Psoas muscle (tissue), 8 donors: ENCODE results near the gene SH3RF2. TPM values are rescaled to one million over a fixed set of nuclear protein-coding genes. Genes with fewer than 3 reads are reported as not detected.

Experiments
- ATAC-seq, 4 donors: fragments of 200-7000 bp; cut with Tn5 transposase; one replicate each; pipeline ENCODE4 v1.9.1; 2020; ENCODE audit warnings: moderate library complexity in 3 of 4, mild to moderate bottlenecking in 2 of 4
- DNase-seq, 2 donors: peaks; one replicate each; pipeline ENCODE4 v3.0.0-alpha.2; 2020
- H3K27ac ChIP-seq: fragments of 200-600 bp; one replicate; pipeline ENCODE4 v1.8.0; 2022
- H3K27me3 ChIP-seq, 3 donors: fragments of 200-600 bp in 1 of 3; one replicate each; pipeline versions ENCODE4 v1.6.1 to v1.8.0; 2013 to 2022; ENCODE audit warnings: low read length in 2 of 3, mild to moderate bottlenecking in 2 of 3, moderate library complexity in 1 of 3; ENCODE audit not compliant: insufficient read depth in 3 of 3
- H3K36me3 ChIP-seq, 2 donors: fragments of 200-600 bp in 1 of 2; one replicate each; pipeline versions ENCODE4 v1.6.1 to v1.8.0; 2013 to 2022; ENCODE audit warnings: low read depth in 1 of 2, mild to moderate bottlenecking in 1 of 2, moderate library complexity in 1 of 2; ENCODE audit not compliant: insufficient read depth in 1 of 2
- H3K4me1 ChIP-seq: fragments of 200-600 bp; one replicate; pipeline ENCODE4 v1.8.0; 2022
- H3K4me3 ChIP-seq: fragments of 200-600 bp; one replicate; pipeline ENCODE4 v1.8.0; 2022; ENCODE audit warnings: mild to moderate bottlenecking
- H3K9me3 ChIP-seq: fragments of 200-600 bp; one replicate; pipeline ENCODE4 v1.8.0; 2022
- WGBS, 3 donors: extraction: QIAGEN DNeasy Blood & Tissue Kit; methylation state at CpG; one replicate each; pipeline versions ENCODE4 v1.1.6 to v1.1.7; 2013; 5-methylcytosine and 5-hydroxymethylcytosine counted together
- intact Hi-C, 2 donors: fragments of 100-400 bp; cut with DNase I; formaldehyde crosslinking; loops; one replicate each; pipeline versions ENCODE4 v1.11.0 to v1.14.2; 2022
- polyA plus RNA-seq, 3 donors: library from polyadenylated mRNA; stranded (reverse); fragments of 200-250 nt; gene quantifications; one replicate each; pipeline ENCODE4 v1.2.3, GENCODE V29; 2013
- total RNA-seq, 4 donors: library from RNA; stranded (reverse); fragmentation: NEBNext Ultra II Directional in 2 of 4; extraction: Animal tissue kit (Norgen Biotek cat#: 25700) in 2 of 4; gene quantifications; one replicate each; pipeline versions ENCODE4 v1.2.1 to v1.2.4, GENCODE V29; 2021 to 2023
- TF ChIP-seq, protein P1 (sequence below): fragments of 200-600 bp; IDR thresholded peaks from one replicate; pipeline ENCODE4 v1.8.0; 2022; ENCODE audit warnings: antibody characterized with exemption
- donor health status: healthy with polysubstance abuse.
- donor health status: DM: no; HTN: no; CAD: no; lungs with moderate emphysema.
- donor health status: Bipolar disorder and iron deficiency.
- donor health status: healthy.
- donor health status: DM: yes; HTN: yes; CAD: no.
- donor health status: DM: no; HTN: no; CAD: no.
- donor health status: DM: no; HTN: no; CAD: no.
- donor health status: DM: yes; HTN: yes; CAD: no.

The SH3RF2 gene
- total and polyA plus RNA-seq, 7 donors: 1.1 to 64.1 (median 24.3) TPM

DNA sequence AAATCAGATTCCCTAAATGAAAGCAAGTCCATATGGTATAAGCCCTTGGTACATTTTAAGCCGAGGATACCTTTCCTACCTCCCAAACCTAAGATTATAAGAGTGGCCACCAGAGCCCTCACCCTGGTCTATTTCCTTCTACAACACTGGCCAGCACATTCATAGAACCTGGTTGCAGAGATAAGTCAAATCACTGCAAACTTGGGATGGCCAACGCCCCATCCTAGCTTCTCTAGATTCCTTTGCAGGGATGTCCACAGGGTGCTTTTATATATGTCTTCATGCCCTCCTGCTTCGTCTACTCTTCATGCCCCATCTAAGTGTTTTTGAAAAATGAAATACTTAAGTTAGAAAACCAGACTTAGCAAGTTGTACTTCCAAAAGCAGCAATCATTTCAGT is 41.8 kb downstream of the SH3RF2 start:
- no peak for DNase-seq
- no peaks in the 10 kb centered on the region for H3K36me3 ChIP-seq
- ATAC-seq: no peak
- intact Hi-C loops: no loop called here
- peak overlapping the region; percentile 39 for H3K27ac ChIP-seq
- TF ChIP-seq, protein P1, sequence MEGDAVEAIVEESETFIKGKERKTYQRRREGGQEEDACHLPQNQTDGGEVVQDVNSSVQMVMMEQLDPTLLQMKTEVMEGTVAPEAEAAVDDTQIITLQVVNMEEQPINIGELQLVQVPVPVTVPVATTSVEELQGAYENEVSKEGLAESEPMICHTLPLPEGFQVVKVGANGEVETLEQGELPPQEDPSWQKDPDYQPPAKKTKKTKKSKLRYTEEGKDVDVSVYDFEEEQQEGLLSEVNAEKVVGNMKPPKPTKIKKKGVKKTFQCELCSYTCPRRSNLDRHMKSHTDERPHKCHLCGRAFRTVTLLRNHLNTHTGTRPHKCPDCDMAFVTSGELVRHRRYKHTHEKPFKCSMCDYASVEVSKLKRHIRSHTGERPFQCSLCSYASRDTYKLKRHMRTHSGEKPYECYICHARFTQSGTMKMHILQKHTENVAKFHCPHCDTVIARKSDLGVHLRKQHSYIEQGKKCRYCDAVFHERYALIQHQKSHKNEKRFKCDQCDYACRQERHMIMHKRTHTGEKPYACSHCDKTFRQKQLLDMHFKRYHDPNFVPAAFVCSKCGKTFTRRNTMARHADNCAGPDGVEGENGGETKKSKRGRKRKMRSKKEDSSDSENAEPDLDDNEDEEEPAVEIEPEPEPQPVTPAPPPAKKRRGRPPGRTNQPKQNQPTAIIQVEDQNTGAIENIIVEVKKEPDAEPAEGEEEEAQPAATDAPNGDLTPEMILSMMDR: no peak
- no peak overlapping the region for H3K4me3 ChIP-seq
- H3K4me1 ChIP-seq: peaks cover 49% of the 10 kb centered on the region
- no peaks in the 10 kb centered on the region for H3K9me3 ChIP-seq
- 69 to 78% (median 71%) methylated on average over 3 of the region's 3 CpGs for WGBS, 3 donors
- H3K27me3 ChIP-seq: no peaks in the 10 kb centered on the region

DNA sequence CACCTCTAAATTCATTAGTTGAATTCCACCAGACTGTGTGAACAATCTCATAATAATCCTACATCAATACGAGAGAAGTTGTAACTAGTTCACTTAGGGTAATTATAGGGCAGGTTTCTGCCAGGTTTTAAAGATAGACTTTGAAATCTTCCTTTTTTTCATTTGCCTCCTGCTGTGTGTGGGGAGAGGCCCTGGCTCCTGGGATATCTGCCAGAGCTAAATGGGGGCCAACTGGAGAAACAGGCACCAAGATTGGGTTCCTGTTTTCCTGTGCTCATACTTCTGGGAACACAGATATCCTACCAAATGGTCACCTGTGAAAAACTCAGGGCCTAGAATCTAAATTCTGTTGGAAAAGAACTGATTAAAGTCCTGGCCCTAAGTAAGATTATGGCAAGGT is 42.3 kb downstream of the SH3RF2 start:
- TF ChIP-seq, protein P1: no peak
- intact Hi-C loops: no loop called here
- peak overlapping the region; percentile 39 for H3K27ac ChIP-seq
- ATAC-seq: no peak
- H3K4me3 ChIP-seq: no peak overlapping the region
- whole genome bisulfite sequencing, 3 donors: 9 to 57% (median 13%) methylated on average over 1 of the region's 1 CpG
- H3K9me3 ChIP-seq: no peaks in the 10 kb centered on the region
- peaks cover 49% of the 10 kb centered on the region for H3K4me1 ChIP-seq
- DNase-seq: no peak
- no peaks in the 10 kb centered on the region for H3K36me3 ChIP-seq
- no peaks in the 10 kb centered on the region for H3K27me3 ChIP-seq

DNA sequence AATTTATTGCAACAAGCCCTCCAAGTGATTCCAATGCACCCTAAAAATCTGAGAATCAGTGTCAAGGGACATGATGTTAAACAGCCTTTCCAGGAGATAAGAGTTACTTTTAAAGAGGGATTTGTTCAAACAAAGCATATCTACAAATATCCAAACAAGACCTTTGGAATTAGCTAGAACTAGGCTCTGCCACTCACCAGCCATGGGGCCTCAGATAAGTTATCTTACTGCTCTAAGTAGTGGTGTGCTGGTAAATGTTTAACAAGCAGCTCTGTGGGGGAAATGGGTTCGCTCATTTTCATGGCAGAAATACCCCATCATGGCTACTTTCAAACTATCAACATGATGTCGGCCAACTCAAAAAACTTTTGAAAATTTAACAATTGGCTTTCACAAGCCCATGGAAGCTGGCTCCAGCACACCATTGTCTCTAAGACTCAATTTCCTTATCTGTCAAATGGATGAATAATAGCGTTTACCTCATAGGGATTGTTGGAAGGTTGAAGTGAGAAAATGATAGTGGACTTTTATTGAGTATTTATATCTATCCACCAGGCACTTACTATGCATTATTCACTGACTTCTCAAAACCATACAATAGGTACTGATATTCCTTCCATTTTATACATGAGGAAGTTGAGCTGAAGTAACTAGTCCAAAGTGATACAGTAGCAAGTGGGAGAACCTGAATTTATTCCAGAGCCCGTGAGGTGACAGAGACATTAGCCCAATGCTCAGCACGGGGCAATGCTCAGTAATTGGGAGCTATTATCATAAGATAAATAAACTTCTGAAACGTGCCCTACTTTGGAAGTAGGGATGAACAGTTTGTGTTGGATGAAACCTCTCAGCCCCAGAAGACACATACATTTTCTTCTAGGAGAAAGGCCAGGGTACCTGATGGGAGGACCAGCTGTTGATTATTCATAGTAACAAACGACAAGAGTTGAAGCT is 43.2 kb downstream of the SH3RF2 start:
- peak overlapping the region; percentile 39 for H3K27ac ChIP-seq
- no peak overlapping the region for H3K4me3 ChIP-seq
- H3K9me3 ChIP-seq: no peaks in the 10 kb centered on the region
- intact Hi-C loops: loop anchor here in 1 of 2 donors (5.0 kb wide), 1 partner anchor 37 kb away; no protein-coding TSS in a partner anchor
- WGBS, 3 donors: 69 to 76% (median 75%) methylated on average over 7 of the region's 7 CpGs
- no peaks in the 10 kb centered on the region for H3K36me3 ChIP-seq
- no peaks in the 10 kb centered on the region for H3K27me3 ChIP-seq
- TF ChIP-seq, protein P1: no peak
- no peak for DNase-seq
- H3K4me1 ChIP-seq: peaks cover 53% of the 10 kb centered on the region
- no peak for ATAC-seq

DNA sequence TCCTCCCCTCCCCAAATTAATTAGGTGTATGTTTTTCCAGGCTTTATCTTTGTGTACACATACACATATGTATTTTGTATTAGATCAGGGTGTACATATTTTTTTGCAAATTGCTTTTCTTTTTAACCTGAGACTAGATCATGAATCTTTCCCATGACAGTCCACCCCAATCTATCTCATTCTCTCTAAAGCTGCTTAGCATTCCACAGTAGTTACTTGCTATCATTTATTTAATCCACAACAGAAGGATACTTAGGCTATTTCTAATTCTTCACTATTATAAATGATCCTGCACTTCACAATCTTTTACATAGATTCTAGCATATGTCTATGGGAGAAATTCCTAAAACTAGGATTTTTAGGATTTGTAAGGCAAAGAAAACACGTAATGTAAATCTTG is 43.9 kb downstream of the SH3RF2 start:
- H3K4me3 ChIP-seq: no peak overlapping the region
- WGBS, 3 donors: 92 to 93% (median 92%) methylated on average over 1 of the region's 1 CpG
- intact Hi-C loops: loop anchor here in 1 of 2 donors (5.0 kb wide), 1 partner anchor 38 kb away; no protein-coding TSS in a partner anchor
- peak overlapping the region; percentile 14 for H3K27ac ChIP-seq
- no peak for DNase-seq
- no peaks in the 10 kb centered on the region for H3K36me3 ChIP-seq
- H3K4me1 ChIP-seq: peaks cover 52% of the 10 kb centered on the region
- ATAC-seq: no peak
- TF ChIP-seq, protein P1: no peak
- no peaks in the 10 kb centered on the region for H3K27me3 ChIP-seq
- H3K9me3 ChIP-seq: no peaks in the 10 kb centered on the region
